Fibroblast of the conjunctiva (primary cell): ENCODE measurements around the gene CALR3.
"Not testable (repeated sequence)": the region's sequence is repeated elsewhere in the genome, so short reads cannot be mapped to it uniquely, and the experiment has no call there.

Experiments
- DNase-seq: peaks from one replicate; pipeline ENCODE4 v3.0.0-alpha.2; 2010; ENCODE audit warnings: low read depth

CALR3 gene

DNA sequence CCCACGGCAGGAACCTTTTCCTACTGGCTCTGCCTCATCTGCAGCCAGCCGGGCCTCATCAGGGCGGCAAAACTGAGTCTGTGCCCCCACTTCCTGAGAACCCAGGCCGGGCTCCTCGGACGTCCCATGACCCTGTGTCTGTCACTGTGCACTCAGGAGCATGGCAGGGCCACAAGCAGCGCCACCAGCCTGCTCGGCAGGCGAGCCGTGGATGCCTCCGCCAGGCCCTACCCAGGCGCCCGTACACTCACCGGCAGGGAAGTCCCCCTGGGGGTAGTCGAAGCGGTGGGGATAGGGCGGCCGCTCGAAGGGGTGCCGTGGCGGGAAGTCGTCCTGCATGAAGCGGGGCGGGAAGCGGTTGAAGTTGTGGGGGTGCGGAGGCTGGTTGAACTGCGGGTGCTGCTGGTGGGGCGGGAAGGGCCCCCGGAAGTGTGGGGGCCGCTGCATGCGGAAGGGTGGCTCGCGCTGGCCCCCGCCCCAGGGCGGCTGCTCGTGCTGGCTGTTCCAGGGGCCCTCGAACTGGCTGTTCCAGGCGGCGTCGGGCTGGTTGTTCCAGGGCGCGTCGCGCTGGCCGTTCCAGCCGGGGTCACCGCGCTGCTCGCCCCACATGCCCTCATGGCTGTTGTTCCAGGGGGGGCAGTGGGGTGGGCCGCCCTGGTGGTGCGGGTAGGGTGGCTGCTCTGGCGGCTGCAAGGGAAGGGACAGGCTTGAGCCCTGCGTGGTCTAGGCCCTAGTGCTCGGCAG is 29.2 kb upstream of the CALR3 start:
- DNase-seq: no peak

DNA sequence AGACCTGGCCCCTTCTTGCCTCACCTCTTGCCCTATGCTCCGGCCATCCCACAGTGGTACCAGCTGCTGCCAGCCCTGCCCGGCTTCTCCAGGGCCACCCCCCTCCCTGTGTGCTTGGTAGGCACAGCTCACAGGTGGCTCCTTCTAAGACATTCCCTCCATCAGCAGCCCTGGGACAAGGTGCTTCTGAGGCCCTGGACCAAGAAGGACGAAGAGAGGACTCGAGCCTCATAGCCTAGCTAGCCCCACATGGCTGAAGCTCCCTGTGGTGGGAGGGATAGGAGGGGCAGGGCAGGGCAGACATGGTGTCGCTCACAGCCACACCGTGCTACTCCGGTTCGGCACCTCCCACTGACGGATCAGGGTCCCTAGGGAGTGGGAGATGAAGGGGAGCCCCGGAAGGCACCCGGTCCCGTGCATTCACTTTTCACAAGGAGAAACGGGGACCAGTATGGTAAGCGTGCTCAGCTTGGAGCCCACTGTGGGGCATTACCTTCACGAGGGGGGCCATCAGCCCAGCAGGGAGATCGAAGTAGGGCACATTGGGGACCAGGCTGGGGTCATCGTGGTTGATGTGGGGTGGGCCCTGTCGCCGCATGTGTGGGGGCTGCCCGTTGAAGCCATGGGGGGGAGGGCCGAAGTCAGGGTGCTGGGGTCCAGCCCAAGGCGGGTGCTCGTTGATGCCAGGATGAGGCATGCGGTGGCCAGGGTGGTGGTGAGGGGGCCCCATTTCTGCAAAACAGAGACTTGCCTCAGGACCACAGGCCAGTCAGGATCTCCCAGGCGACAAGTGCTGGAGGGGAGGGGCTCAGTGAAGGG is 26.8 kb upstream of the CALR3 start:
- no peak for DNase-seq

DNA sequence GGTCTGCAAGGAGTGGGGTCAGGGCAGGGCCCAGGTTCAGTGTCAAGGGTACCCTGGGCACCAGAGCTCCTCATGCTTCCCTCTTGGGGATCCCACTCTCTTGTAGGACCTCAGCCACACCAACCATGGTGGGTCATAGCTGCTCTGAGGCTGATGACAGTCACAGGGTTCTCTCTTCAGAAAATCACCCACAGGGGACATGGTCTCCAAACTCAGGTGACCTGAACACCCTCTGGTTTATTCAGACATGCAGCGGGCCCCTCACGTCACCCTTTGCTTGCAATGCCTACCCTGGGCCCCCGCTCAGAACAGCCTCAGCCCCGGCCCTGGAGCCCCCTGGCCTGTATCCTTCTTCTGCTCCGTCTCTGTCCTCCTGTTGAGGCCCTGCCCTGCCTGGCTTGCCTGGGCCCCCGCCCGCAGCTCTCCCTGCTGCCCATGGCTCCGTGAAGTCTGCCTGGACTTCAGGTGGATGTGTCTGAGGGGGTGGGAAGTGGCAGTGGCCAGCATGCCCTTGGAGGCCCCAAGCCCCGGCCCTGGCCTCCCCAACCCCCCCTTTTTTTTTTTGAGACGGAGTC is 25.8 kb upstream of the CALR3 start:
- DNase-seq: no peak

DNA sequence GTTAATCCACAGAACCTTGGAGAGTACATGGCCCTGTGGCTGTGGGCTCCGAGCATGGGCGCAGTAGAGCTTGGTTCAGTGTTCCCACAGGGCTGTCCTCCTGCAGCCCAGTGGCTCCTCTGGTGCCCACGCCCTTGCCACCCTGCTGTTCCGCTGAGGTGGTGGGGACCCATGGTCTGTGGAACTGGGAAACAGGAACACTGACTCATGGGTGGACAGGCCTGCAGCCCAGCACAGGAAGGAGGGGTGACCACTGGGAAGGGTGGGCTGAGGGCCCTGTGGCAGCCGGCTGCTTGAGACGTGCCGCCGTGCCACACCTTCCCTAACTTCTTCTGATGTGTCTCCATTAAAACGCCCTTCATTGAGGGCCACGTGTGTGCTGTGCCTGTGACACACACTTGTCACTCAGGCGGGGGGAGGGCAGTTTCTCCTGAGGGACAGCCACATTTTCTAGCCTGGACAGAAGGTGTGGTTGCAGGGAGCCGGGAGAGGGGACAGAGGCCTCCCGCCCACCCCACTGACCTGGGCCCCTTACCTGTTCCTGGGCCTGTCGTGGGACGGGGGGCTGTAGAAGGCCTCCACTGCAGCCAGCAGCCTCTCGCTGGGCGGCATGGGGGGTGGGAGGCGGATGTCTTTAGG is 25.1 kb upstream of the CALR3 start:
- DNase-seq: no peak

DNA sequence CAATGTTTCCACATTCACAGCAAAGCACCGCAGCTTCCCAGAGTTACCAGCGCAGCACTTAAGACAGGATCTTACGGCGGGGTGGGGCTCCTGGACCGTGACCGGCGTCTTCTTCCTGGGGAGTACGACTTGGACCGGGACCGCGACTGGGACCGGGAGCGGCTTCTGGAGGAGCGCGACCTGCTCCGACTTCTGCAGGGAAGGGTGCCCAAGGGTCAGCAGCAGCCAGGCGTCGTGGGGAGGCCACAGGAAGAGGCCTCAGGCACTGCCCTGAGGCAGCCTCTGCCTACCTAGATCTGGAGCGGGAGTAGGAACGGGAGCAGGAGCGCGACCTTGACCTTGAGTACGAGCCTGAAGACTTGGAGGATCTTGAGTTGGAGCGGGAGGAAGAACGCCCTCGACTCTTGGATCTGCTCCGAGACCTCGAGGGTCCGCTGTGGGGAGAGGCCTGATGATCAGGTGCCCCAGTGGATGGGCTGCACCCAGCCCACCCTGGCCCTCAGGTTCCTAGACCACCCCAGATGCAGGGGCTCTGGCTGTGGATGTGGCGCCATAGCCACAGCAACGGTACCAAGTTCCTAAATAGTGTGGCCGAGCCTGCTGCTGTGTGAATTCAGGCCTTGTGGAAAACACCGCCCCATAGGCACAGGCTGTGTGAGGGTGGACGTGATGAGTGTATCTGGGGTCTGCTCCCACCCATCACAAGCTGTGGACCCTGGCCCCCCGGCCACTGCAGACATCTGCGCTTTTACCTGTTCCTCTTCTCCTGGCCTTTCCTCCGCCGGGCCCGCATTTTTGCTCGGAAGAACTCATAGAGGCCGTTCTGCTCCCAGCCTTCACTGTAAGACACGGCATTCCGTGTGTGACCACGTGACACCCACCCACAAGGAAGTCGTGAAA is 24.4 kb upstream of the CALR3 start:
- no peak for DNase-seq

DNA sequence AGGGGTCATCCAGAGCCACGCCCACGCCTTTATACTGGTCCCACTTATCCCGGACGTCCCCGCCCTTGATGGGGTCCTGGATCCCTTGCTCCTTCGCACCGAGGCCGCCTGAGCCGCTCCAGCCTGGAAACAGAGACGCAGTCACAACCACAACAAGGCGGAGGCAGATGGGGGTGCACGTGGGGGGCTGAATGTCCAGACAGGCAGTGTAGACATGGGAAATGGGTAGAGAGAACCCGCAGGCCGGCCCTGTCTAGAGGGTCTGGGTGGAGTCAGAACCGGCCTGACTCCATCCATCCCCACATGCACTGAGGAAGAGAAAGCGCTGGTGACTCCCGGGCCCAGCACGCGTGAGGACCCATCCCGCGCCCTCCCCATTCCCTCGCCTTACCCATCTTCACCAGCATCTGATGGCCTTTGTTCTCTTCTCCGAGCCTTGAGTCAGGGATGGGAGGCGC is 23.3 kb upstream of the CALR3 start:
- no peak for DNase-seq

DNA sequence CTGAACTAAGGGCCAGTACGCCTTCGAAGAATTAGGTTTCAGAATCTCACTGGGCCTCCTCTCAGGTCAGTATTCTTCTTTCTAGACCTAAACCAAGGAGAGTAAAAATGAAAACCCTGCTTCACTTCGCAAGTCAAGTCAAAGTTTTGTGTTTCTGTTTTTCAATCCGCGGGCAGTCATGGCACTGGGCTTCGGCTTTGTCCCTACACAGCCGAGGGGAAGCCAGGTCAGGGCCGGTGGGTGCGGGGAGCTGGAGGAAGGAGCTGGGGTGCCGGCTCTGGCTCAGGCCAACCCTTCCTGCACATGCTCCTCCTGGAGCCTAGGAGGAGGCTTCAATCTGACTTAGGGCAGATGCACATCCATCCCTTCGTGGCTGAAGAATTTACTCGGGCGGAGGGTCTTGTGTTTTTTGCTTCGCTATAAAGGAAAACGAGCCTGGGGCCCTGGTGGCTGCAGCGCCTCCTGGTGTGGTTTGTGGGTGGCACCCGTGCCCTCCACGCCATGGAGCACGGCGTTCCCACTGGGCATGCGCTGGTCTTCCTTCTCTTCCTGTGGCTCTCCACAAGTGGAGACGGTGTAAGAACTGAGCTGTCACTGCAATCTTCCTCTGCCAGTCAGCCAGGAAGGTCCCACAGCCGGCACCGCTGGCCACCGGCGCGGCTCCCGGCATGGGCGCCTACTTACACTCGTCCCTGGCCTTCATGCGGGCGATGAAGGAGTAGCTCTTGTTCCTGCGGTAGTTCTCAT is 22.7 kb upstream of the CALR3 start:
- no peak for DNase-seq

DNA sequence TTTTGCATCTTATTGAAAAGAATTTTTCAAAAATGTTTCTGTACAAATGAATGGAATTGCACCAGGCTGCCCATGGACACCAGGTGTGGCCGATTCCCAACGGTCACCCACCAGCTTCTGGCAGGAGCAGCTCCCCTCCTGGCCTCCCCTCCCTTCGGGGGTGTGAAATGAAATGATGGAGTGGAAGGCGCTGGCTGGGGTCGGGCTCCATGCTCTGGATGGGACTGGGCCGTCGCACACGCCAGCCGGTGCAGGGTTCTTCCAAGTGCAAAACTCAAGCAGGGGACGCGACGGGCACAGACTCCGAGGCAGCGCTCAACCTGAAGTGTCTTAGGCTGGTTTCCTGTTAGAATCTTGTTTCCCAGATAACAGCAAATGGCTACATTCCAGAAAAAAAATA is 22.1 kb upstream of the CALR3 start:
- no peak for DNase-seq

DNA sequence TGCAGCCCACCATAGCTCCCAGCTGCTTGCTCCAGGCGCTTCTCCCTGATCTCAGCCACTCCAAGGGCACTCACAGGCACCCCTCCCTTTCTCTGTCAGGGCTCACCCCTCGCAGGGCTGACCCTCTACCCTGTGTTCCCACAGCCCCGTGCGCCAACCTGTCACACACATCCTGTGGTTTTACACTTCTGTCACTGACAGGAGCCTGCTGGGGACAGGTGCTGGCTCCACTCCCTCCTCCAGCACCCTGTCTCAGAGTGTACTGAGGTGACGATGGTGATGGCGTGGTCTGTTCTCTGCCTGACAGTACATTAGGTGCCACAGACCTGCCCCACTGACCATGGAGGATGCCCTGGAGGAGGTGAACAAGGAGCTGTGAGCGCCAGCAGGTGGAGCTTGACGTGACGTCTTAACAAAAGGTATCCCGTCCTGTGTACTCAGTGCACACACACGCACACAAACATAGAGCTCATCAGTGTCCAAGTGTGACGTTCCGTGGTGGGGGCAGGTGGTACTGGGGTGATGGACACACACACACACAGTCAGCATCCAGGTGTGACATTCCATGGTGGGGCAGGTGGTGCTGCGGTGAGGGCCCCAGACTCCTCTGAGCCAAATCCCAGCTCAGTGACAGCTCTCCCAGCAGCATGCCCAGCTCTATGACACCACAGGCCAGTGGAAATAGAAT is 21.1 kb upstream of the CALR3 start:
- no peak for DNase-seq

DNA sequence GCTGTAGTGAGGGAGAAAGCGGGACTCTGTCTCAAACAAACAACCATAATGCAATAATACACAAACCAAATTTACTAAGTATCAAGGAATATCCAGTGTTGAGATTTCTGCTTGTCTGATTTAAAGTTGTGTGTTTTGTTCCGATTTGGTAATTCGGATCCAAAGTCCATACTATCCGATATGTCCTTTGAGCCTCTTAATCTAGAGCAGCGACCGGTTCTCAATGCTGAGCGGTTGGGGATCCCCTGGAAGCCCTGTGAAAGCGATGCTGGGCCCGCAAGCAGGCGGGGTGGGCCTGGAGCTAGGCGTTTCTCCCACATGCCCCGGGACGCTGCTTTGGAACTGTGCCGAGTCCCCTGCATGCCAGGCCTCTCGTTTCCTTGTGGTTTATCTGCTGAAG is 20.4 kb upstream of the CALR3 start:
- DNase-seq: no peak

DNA sequence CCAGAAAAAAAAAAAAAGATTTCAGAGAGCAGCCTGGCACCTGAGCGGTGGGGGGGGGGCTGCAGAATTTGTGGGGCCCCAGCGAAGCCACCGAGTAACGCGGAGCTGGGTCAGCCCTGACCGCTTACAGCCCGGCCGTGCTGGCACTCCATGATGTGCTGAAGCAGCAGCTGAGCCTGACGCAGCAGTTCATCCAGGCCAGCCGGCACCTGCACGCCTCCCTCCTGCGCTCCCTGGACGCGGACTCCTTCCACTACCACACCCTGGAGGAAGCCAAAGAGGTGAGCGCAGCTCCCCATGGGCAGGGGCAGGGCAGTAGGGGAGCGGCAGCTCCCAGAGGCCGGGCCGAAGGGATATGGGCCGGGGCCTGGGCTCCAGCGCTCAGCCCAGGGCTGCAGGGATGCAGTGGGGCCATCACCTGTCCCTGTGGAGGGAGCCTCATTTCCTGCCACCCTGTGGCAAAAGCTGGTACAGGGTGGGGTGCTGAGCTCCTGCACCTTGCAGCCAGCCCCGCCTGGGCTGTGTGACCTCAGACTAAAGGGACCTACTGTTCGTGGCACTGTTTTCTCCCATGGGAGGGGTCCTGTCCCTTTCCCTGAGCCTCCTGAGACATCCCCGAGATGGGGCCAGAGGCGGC is 18.5 kb upstream of the CALR3 start:
- DNase-seq: no peak

DNA sequence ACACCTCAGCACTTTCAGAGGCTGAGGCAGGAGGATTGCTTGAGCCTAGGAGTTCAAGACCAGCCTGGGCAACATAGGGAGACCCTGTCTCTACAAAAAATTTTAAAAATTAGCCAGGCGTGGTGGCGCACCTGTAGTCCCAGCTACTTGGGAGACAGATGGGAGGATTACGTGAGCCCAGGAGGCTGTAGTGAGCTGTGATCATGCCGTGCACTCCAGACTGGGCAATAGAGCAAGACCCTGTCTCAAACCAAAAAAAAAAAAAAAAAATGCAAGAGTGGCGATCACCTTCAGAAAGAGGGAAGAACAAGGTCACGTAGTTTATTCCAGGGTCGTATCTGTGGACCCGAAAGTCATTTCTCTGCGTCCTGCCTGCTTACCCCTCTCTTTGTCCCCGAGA is 16.6 kb upstream of the CALR3 start:
- not testable (repeated sequence) for DNase-seq

DNA sequence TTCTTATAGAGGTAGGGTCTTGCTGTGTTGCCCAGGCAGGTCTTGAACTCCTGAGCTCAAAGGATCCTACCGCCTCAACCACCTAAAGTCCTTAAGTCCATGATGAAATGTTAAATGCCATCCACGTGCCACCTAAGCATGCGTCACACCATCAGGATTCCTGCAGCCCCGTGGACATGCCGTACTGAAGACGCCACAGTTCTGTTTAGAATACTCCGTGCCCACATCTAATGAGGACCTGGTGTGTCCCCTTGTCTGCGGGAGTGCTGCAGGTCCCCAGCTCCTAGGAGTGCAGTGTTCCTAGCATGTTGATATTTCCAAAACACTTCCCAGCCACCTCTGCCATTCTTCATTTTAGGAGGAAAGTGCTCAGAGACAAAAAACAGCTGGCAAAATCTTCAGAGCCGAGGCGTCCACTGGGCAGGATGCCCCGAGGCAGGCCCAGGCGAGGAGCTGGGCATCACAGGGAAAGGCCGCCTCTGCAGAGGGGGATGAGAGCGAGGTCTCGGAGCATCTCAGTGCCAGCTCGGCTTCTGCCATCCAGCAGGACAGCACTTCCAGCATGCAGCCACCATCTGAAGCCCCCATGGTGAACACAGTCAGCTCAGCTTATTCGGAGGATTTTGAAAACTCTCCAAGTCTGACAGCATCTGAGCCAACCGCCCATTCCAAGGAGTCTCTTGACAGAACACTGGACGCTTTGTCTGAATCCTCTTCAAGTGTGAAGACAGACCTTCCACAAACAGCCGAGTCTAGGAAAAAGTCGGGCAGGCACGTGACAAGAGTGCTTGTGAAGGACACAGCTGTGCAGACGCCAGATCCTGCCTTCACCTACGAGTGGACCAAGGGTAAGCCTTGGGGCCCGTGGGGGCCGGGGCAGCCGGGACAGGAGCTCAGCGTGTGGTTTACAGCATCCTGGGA is 13.4 kb upstream of the CALR3 start:
- DNase-seq: no peak

DNA sequence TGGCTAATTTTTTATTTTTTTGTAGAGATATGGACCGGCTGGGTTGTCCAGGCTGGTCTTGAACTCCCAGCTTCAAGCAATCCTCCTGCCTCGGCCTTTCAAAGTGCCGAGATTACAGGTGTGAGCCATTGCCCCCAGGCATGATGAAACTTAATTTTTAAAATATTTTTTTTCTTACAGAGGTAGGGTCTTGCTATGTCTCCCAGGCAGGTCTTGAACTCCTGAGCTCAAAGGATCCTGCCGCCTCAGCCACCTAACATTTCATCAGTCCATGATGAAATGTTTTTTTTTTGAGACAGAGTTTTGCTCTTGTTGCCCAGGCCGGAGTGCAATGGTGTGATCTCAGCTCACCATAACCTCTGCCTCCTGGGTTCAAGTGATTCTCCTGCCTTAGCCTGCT is 12.6 kb upstream of the CALR3 start:
- no peak for DNase-seq

DNA sequence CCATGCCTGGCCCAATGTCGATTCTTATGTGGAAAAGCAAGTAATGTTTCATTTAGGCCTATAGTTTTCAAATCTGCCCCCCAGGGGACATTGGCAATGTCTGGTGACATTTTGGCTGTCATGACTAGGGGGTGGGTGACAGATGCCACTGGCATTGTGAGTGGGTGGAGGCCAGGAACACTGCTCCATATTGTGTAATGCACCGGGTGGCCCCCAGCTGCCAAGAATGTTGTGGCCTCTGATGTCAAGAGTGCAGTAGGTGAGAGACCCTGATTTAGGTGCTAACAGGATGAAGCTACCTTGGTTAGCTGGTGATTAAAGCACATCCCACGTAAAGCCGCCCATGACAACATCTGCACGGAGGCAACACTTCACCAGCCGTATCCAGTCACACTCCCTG is 11.0 kb upstream of the CALR3 start:
- no peak for DNase-seq

DNA sequence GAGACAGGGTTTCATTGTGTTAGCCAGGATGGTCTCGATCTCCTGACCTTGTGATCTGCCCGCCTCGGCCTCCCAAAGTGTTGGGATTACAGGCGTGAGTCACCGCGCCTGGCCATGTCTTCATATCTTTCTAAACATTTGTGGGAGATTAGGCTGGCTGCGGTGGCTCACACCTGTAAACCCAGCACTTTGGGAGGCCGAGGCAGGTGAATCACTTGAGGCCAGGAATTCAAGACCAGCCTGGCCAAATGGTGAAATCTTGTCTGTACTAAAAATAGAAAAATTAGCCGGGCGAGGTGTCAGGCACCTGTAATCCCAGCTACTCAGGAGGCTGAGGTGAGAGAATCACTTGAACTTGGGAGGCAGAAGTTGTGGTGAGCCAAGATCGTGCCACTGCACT is 10.2 kb upstream of the CALR3 start:
- DNase-seq: not testable (repeated sequence)

DNA sequence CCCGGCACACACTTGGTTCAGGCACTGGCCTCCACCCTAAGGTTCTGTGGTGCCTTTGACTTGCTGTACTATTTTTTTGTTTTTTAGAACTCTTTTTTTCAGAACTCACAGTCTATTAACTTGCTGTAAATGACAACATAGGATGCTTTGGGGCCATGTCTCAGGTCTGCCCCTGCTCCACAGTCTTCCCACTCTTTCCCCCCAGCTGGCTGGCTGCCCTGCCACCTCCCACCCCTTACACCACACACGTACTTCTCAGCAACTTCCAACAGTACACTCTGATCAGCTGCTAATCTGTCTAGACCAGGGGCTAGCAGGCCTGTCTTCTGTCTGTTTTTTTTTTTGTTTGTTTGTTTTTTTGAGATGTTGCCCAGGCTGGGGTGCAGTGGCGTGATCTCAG is 8.3 kb upstream of the CALR3 start:
- DNase-seq: no peak

DNA sequence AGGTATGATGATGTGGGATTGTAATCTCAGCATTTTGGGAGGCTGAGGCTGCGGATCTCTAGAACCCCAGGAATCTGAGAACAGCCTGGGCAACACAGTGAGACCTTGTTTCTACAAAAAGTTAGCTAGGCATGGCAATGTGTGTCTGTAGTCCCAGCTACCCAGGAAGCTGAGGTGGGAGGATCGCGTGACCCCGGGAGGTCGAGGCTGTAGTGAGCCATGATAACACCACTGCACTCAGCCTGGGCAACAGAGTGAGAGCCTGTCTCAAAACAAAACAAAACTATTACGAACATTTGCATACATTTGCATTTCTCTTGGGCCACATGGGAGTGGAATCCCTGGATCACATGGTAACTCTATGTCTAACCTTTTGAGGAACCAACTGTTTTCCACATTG is 1.9 kb upstream of the CALR3 start:
- DNase-seq: no peak

DNA sequence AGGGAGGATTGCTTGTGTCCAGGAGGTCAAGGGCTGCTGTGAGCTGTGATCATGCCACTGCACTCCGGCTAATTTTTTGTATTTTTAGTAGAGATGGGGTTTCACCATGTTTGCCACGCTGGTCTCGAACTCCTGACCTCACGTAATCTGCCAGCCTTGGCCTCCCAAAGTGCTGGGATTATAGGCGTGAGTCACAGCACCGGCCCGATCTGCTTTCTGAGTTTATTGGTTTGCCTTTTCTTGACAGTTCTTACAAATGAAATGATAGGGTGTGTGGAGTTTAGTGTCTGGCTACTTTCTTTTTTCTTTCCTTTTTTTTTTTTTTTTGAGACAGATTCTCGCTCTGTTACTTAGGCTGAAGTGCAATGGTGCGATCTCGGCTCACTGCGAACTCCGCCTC is 1.1 kb upstream of the CALR3 start:
- no peak for DNase-seq
